ENCODE results near the gene SYNE4. TPM values are rescaled to one million over a fixed set of nuclear protein-coding genes. Genes with fewer than 3 reads are reported as not detected.

SYNE4 gene
- 1 to 10 TPM in 3 of 4 donors, under 1 TPM in 1; 0.42 to 3.0 (median 1.8) TPM for total RNA-seq

DNA sequence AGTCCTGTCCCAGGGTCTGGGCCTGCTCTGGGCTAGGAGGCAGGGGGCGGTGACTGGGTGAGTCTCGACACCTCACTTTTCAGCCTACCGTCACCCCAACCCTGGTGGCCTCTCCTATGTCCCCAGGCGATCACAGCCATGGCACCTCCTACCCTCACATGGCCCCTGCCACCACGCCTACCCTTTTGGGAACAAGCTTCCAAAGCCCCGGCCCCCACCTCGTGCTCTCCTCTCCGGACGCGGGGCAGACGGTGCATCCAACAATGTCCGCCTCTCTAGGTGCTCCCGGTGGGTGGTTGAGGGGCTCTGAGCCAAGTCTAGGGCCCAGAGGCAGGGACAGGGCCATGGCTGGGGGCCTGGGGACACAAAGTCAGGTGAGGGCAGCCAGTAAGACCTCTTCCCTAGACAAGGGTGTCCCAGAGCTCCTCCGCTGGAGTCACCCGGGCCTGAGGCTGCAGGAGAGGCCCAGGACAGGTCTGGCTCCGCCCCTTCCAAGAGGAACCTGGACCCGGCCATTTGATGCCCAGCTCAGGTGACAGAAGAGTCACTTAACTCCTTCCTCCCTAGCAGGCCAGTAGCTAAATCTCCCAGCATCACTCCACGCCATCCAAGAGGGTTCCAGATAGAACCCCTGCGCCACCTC, at the start of gene SYNE4:
Gene SYNE4, minus strand, starts transcription at position 478 of the 643 bp plus-strand sequence. Its CDS starts 132 bp downstream, at position 346.
- Histone ChIP-seq H3K27me3 (no peaks in the 10 kb centered on the region), H3K4me3 (peak within 1 kb of the TSS; percentile 56), H3K27ac (peak within 1 kb of the TSS; percentile 45), H3K9me3 (no peaks in the 10 kb centered on the region), H3K36me3 (no peaks in the 10 kb centered on the region), H3K4me1 (peaks cover 22% of the 10 kb centered on the region)
- TF ChIP-seq EP300 (IDR thresholded peaks at IDR 0.05) (no peak), CTCF (IDR thresholded peaks at IDR 0.05) (no peak), POLR2AphosphoS5 (IDR thresholded peaks at IDR 0.05) (no peak), POLR2A (IDR thresholded peaks at IDR 0.05) (no peak)
- WGBS = 51% methylated on average over 17 of the region's 19 CpGs
- DNase-seq (ENCODE audit: low spot score in 2 of 2) = no peak

DNA sequence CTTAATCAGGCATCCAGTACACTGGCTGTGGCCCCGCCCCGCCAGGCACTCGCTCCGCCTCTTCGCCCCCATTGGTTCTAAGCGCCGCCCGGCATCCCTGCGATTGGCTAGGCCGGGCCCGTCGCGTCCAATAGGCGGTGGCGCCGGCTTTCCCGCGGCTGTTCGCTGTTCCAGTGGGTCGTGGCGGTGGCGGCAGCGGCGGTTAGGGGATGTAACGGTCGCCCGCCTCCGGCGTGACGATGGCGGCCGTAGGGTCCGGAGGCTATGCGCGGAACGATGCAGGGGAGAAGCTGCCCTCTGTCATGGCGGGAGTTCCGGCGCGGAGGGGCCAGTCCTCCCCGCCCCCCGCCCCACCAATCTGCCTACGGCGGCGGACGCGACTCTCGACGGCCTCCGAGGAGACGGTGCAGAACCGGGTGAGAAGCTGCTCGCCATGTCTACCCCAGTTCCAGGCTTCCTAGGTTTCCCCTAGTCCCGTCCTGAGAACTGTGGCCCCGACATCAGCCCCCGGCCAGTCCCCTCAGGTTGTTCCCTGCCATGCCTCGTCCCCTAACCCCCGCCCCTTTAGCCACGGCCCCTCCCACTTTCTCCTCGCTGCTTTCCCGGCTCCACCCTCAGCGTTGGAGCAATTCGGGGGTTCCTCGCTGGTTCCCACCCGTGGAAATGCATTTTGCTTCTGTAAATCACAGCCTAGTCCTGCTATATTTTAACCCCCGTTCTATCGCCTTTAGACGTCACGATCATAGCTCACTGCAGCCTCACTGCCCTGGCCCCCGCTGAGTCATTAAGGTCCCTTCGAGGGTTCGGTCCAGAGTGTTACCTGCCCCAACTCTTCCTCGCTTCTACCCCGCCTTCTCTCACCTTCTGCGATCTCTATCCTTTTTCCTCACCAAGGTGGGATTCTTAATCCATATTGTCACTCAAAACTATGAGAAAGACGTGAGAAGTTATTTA, 46.4 kb upstream of the SYNE4 start, which contains the start of gene WDR62:
Gene WDR62, plus strand, starts transcription at position 165 of the 954 bp plus-strand sequence. Its CDS starts 75 bp downstream, at position 240.
- Histone ChIP-seq H3K4me3 (peak within 1 kb of the TSS; percentile 76), H3K9me3 (no peaks in the 10 kb centered on the region), H3K27ac (peak within 1 kb of the TSS; percentile 94), H3K36me3 (no peaks in the 10 kb centered on the region), H3K4me1 (peaks cover 19% of the 10 kb centered on the region), H3K27me3 (no peaks in the 10 kb centered on the region)
- under 1% methylated on average over 30 of the region's 76 CpGs for WGBS
- no peak for TF ChIP-seq CTCF (IDR thresholded peaks at IDR 0.05)
- no peak for TF ChIP-seq EP300 (IDR thresholded peaks at IDR 0.05)
- no peak for TF ChIP-seq POLR2AphosphoS5 (IDR thresholded peaks at IDR 0.05)
- no peak for TF ChIP-seq POLR2A (IDR thresholded peaks at IDR 0.05)
- peak; percentile 96 to 97 for DNase-seq (ENCODE audit: low spot score in 2 of 2)

GRCh38 chr19:36054119-36054732, 45.6 kb upstream of the SYNE4 start, which contains the start of gene THAP8:
THAP8 (minus strand) TSS chr19:36054285; CDS start chr19:36054217, 68 bp downstream.
- DNase-seq (ENCODE audit: low spot score in 2 of 2) = peak; percentile 100
- H3K27me3 ChIP-seq = no peaks in the 10 kb centered on the region
- H3K9me3 ChIP-seq = no peaks in the 10 kb centered on the region
- peaks cover 19% of the 10 kb centered on the region for H3K4me1 ChIP-seq
- TF ChIP-seq POLR2AphosphoS5 (IDR thresholded peaks at IDR 0.05) (peak; percentile 36 to 96 (median 74)), EP300 (IDR thresholded peaks at IDR 0.05) (no peak), CTCF (IDR thresholded peaks at IDR 0.05) (peak; percentile 42 to 51), POLR2A (IDR thresholded peaks at IDR 0.05) (no peak)
- H3K36me3 ChIP-seq = no peaks in the 10 kb centered on the region
- peak within 1 kb of the TSS; percentile 76 for H3K4me3 ChIP-seq
- H3K27ac ChIP-seq = peak within 1 kb of the TSS; percentile 94
- WGBS = 0% methylated on average over 50 of the region's 56 CpGs

- Histone ChIP-seq H3K4me3 (no peak overlapping the region), H3K27ac (no peak overlapping the region), H3K9me3 (no peaks in the 10 kb centered on the region), H3K36me3 (no peaks in the 10 kb centered on the region), H3K27me3 (no peaks in the 10 kb centered on the region), H3K4me1 (peaks cover 17% of the 10 kb centered on the region)
- DNase-seq (ENCODE audit: low spot score in 2 of 2) = no peak
- no peak for TF ChIP-seq POLR2A (IDR thresholded peaks at IDR 0.05)
- no peak for TF ChIP-seq POLR2AphosphoS5 (IDR thresholded peaks at IDR 0.05)
- TF ChIP-seq CTCF (IDR thresholded peaks at IDR 0.05) = no peak
- WGBS = 100% methylated on average over 4 of the region's 4 CpGs
Measured at GRCh38 chr19:36051637-36052036, 43.0 kb upstream of the SYNE4 start.

Data from suprapubic skin (tissue), 4 donors.